HepG2 (cell line): ENCODE measurements around the gene BTG4. TPM values are rescaled to one million over a fixed set of nuclear protein-coding genes. Genes with fewer than 3 reads are reported as not detected.

ENCODE experiments used
- ATAC-seq: fragments of 200-7000 bp; cut with Tn5 transposase; 3 replicates; pipeline ENCODE4 v1.9.1; 2020; ENCODE audit warnings: mild to moderate bottlenecking, moderate library complexity
- BruUV-seq: library from RNA; stranded (reverse); fragments of 400-500 nt; replicated peaks from 2 replicates; lab custom pipeline; 2021; lab: Mats Ljungman, UMichigan
- CTCF ChIA-PET: fragments of 300-600 bp; formaldehyde crosslinking; extraction: SDS; loops from one replicate; lab custom pipeline; 2021; ENCODE audit warnings: low total read pairs, inconsistent platforms, low intra/inter-chr PET ratio; lab: Yijun Ruan, JAX
- POLR2A ChIA-PET: fragments of 350-600 bp; sonication (Branson Sonifier 250); formaldehyde crosslinking; loops from one replicate; lab custom pipeline; 2020; ENCODE audit warnings: antibody characterized with exemption, inconsistent platforms; lab: Yijun Ruan, JAX
- DNase-seq: peaks from one replicate; pipeline ENCODE4 v3.0.0-alpha.2; 2015; ENCODE audit warnings: low spot score
- FAIRE-seq: peaks from 3 replicates; lab custom pipeline; 2011; peaks lifted over from hg19 to GRCh38; lab: Jason Lieb, UNC
- H2AFZ ChIP-seq: one replicate; pipeline ENCODE4 v1.6.1; 2011; ENCODE audit warnings: low read length, inconsistent platforms
- H3K27ac ChIP-seq: fragments of 300-600 bp; 3 replicates; pipeline ENCODE4 v1.8.0; 2011; ENCODE audit warnings: mixed run types, mild to moderate bottlenecking, mixed read lengths, low read length, inconsistent platforms; ENCODE audit not compliant: insufficient read depth; ENCODE audit errors: extremely low read length
- H3K27me3 ChIP-seq, 2 experiments: fragments of 200-600 bp in 1 of 2; 2 replicates in 1 of 2; 3 replicates in 1 of 2; pipeline versions ENCODE4 v1.6.0 to v1.8.0; 2011; ENCODE audit warnings: low read length in 2 of 2, mild to moderate bottlenecking in 2 of 2, moderate library complexity in 2 of 2, inconsistent platforms in 1 of 2; ENCODE audit not compliant: insufficient read depth in 2 of 2, control insufficient read depth in 1 of 2
- H3K36me3 ChIP-seq, 2 experiments: fragments of 200-600 bp in 1 of 2; replicated peaks in 1 of 2; 2 replicates in 1 of 2; 3 replicates in 1 of 2; pipeline versions ENCODE4 v1.5.1 to v1.8.0; 2011; ENCODE audit warnings: low read length in 2 of 2, inconsistent platforms in 1 of 2; ENCODE audit not compliant: insufficient read depth in 2 of 2, control insufficient read depth in 1 of 2
- H3K4me1 ChIP-seq: 2 replicates; pipeline ENCODE4 v1.5.1; 2012; ENCODE audit warnings: low read length, inconsistent platforms; ENCODE audit not compliant: insufficient read depth
- H3K4me2 ChIP-seq: 2 replicates; pipeline ENCODE4 v1.6.0; 2011; ENCODE audit warnings: low read depth, low read length, inconsistent platforms
- H3K4me3 ChIP-seq, 3 experiments: fragments of 200-600 bp in 1 of 3; sonication (generic), shearing (Covaris generic) in 1 of 3; replicated peaks in 1 of 3; 2 replicates each; pipeline ENCODE4 v1.5.1; 2011 to 2016; ENCODE audit warnings: low read length in 3 of 3, inconsistent platforms in 2 of 3, low read depth in 2 of 3, mild to moderate bottlenecking in 2 of 3, control low read depth in 1 of 3, mixed read lengths in 1 of 3; ENCODE audit not compliant: insufficient read depth in 1 of 3
- H3K79me2 ChIP-seq: one replicate; pipeline ENCODE4 v1.6.1; 2011; ENCODE audit warnings: low read length, inconsistent platforms; ENCODE audit not compliant: insufficient read depth
- H3K9ac ChIP-seq: 2 replicates; pipeline ENCODE4 v1.6.0; 2011; ENCODE audit warnings: mild to moderate bottlenecking, low read depth, low read length, inconsistent platforms; ENCODE audit not compliant: insufficient read depth
- H3K9me3 ChIP-seq: 2 replicates; pipeline ENCODE4 v1.5.1; 2012; ENCODE audit warnings: mild to moderate bottlenecking, low read length
- H4K20me1 ChIP-seq: 2 replicates; pipeline ENCODE4 v1.6.0; 2011; ENCODE audit warnings: inconsistent platforms, mild to moderate bottlenecking, low read length, moderate library complexity; ENCODE audit not compliant: insufficient read depth
- BCL3 ChIP-seq: sonication (generic); formaldehyde crosslinking; IDR thresholded peaks from 2 replicates; pipeline ENCODE4 v1.5.1; 2020; ENCODE audit warnings: mild to moderate bottlenecking, missing genetic modification reagents, moderate library complexity
- DRAP1 ChIP-seq: IDR thresholded peaks from 2 replicates; pipeline ENCODE4 v1.6.1; 2016; ENCODE audit warnings: missing genetic modification reagents, missing compliant biosample characterization
- FOSL2 ChIP-seq: sonication (generic); formaldehyde crosslinking; IDR thresholded peaks from 2 replicates; pipeline ENCODE4 v1.4.0; 2020; ENCODE audit warnings: missing genetic modification reagents
- HMGXB3 ChIP-seq: sonication (generic); formaldehyde crosslinking; IDR thresholded peaks from 2 replicates; pipeline ENCODE4 v1.4.0; 2020; ENCODE audit warnings: missing genetic modification reagents, borderline replicate concordance
- MTF1 ChIP-seq: sonication (generic); formaldehyde crosslinking; IDR thresholded peaks from 2 replicates; pipeline ENCODE4 v1.5.0; 2020; ENCODE audit warnings: missing genetic modification reagents
- TARDBP ChIP-seq: sonication (generic); formaldehyde crosslinking; IDR thresholded peaks from 2 replicates; pipeline ENCODE4 v1.8.0; 2022; ENCODE audit warnings: mild to moderate bottlenecking, missing genetic modification reagents
- YY1 ChIP-seq: IDR thresholded peaks from 2 replicates; pipeline ENCODE4 v1.6.1; 2011; ENCODE audit warnings: low read length, low read depth, moderate library complexity, mild to moderate bottlenecking; ENCODE audit not compliant: insufficient read depth, insufficient replicate concordance
- ZBTB14 ChIP-seq: sonication (generic); formaldehyde crosslinking; IDR thresholded peaks from 2 replicates; pipeline ENCODE4 v1.4.0; 2020; ENCODE audit warnings: missing genetic modification reagents
- ZNF205 ChIP-seq: IDR thresholded peaks from 2 replicates; pipeline ENCODE4 v1.6.1; 2018; ENCODE audit warnings: missing biosample characterization, missing genetic modification reagents
- ZNF709 ChIP-seq: sonication (generic); formaldehyde crosslinking; IDR thresholded peaks from 2 replicates; pipeline ENCODE4 v1.5.0; 2020; ENCODE audit warnings: mild to moderate bottlenecking, missing genetic modification reagents
- ZNF775 ChIP-seq: sonication (generic); formaldehyde crosslinking; IDR thresholded peaks from 2 replicates; pipeline ENCODE4 v1.4.0; 2020; ENCODE audit warnings: missing genetic modification reagents, mild to moderate bottlenecking, moderate library complexity, borderline replicate concordance
- ZNF878 ChIP-seq: sonication (generic); formaldehyde crosslinking; IDR thresholded peaks from 2 replicates; pipeline ENCODE4 v1.8.1; 2023; ENCODE audit warnings: mild to moderate bottlenecking, missing genetic modification reagents, moderate library complexity
- ZUFSP ChIP-seq: sonication (generic); formaldehyde crosslinking; IDR thresholded peaks from 2 replicates; pipeline ENCODE4 v1.9.0; 2021; ENCODE audit warnings: missing genetic modification reagents, mild to moderate bottlenecking, borderline replicate concordance
- WGBS: methylation state at CpG from one replicate; pipeline ENCODE4 v1.1.6; 2017; ENCODE audit warnings: low lambda C conversion rate; 5-methylcytosine and 5-hydroxymethylcytosine counted together
- in situ Hi-C: cut with HindIII; loops from 2 replicates; pipeline ENCODE4 v1.10.0; 2017; ENCODE audit warnings: low pct_unique_long_range_greater_than_20kb; ENCODE audit not compliant: extremely low pct_ligation_motif_present
- intact Hi-C: fragments of 100-400 bp; cut with micrococcal nuclease; formaldehyde crosslinking; loops from one replicate; pipeline ENCODE4 v1.10.0; 2022; ENCODE audit not compliant: unreplicated experiment
- polyA plus RNA-seq, 8 experiments: library from polyadenylated mRNA; depleted of rRNA in 3 of 8; stranded (reverse) in 7 of 8; unstranded in 1 of 8; fragments of >200 nt; fragmentation: Illumina TruSeq in 4 of 8; extraction: Trizol in 4 of 8; gene quantifications; 2 replicates each; pipeline versions ENCODE4 v1.2.1 to v1.2.3, GENCODE V29; 2011 to 2016; ENCODE audit warnings: low read depth in 4 of 8, missing spikeins in 1 of 8, mixed read lengths in 1 of 8; ENCODE audit not compliant: insufficient read depth in 1 of 8
- total RNA-seq, 5 experiments: library from RNA; depleted of rRNA; stranded (reverse); fragments of >200 nt; fragmentation: Illumina TruSeq; extraction: Trizol; gene quantifications; 2 replicates each; pipeline ENCODE4 v1.2.3, GENCODE V29; 2016; ENCODE audit warnings: low read depth in 1 of 5

The BTG4 gene
- total and polyA plus RNA-seq, 2 of the 13 experiments (the other 11 are each of a cell fraction or from before 2014, with no cell fraction given): not detected

- TF ChIP-seq HMGXB3: no peak
- TF ChIP-seq ZNF205 (CRISPR knock-in tag): no peak
- no peak for TF ChIP-seq MTF1 (CRISPR knock-in tag)
- TF ChIP-seq BCL3 (CRISPR knock-in tag): no peak
- no peak for TF ChIP-seq ZBTB14
- TF ChIP-seq FOSL2: no peak
Measured at GRCh38 chr11:111474432-111474831, 37.8 kb downstream of the BTG4 start (continued).

GRCh38 chr11:111472228-111472627 is 40.0 kb downstream of the BTG4 start:
- ChIA-PET POLR2A (no interaction called here), CTCF (no interaction called here)
- TF ChIP-seq YY1: no peak
- TF ChIP-seq ZNF775 (CRISPR knock-in tag): no peak
- TF ChIP-seq ZUFSP (CRISPR knock-in tag): no peak
- TF ChIP-seq ZNF709: no peak
- TF ChIP-seq ZNF878 (CRISPR knock-in tag): no peak
- no peak for TF ChIP-seq DRAP1 (CRISPR knock-in tag)
- TF ChIP-seq TARDBP (CRISPR knock-in tag): no peak
- DNase-seq (no peak), FAIRE-seq (no peak), ATAC-seq (no peak)
- no TSS peak for BruUV-seq
- no peak overlapping the region for H3K4me3 ChIP-seq
- intact Hi-C loops (no loop called here), in situ Hi-C loops (no loop called here)
- no peaks in the 10 kb centered on the region for H3K36me3 ChIP-seq
- no peak overlapping the region for H3K27ac ChIP-seq
- H3K27me3 ChIP-seq: peaks cover 2 to 6% of the 10 kb centered on the region in 2 experiments; a peak in 2 of 5 replicates
- no peak overlapping the region for H3K9ac ChIP-seq
- H2AFZ ChIP-seq: no peak overlapping the region
- H4K20me1 ChIP-seq: no peaks in the 10 kb centered on the region
- no peaks in the 10 kb centered on the region for H3K79me2 ChIP-seq
- no peaks in the 10 kb centered on the region for H3K4me1 ChIP-seq
- H3K4me2 ChIP-seq: no peak overlapping the region
- no peaks in the 10 kb centered on the region for H3K9me3 ChIP-seq
- WGBS: 0% methylated on average over 1 of the region's 1 CpG
